HG02852 (cell line): ENCODE results near the gene HNRNPF.
"Not testable (repeated sequence)": the region's sequence is repeated elsewhere in the genome, so short reads cannot be mapped to it uniquely, and the experiment has no call there.

Experiments used
- ATAC-seq: cut with Tn5 transposase; IDR thresholded peaks from one replicate; pipeline ENCODE4 v1.9.1; 2021; ENCODE audit warnings: mild to moderate bottlenecking, moderate library complexity; ENCODE audit not compliant: unreplicated experiment

Gene HNRNPF

GRCh38 chr10:43353495-43354329, 55.3 kb downstream of the HNRNPF start:
- no peak for ATAC-seq

DNA sequence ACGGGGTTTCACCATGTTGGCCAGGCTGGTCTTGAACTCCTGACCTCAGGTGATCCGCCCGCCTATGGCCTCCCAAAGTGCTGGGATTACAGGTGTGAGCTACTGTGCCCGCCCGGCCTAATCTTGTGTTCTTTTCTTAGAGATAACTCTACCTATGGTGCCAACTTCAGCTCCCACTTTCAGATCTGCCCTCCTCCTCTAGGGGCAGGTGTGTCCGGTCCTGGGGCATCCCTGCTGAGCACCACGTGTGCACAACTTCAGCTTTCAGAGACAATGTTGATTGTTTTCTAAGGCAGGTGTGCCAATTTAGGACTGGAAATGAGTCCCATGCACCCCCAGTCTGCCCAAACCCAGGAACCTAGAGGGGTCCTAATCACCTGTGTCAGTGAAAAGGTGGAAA, 56.0 kb downstream of the HNRNPF start:
- no peak for ATAC-seq

GRCh38 chr10:43351301-43351700, 57.7 kb downstream of the HNRNPF start:
- no peak for ATAC-seq

- no peak for ATAC-seq
Measured at GRCh38 chr10:43350686-43351085, 58.3 kb downstream of the HNRNPF start.

GRCh38 chr10:43350156-43350555, 58.8 kb downstream of the HNRNPF start:
- no peak for ATAC-seq

- ATAC-seq, result peak; percentile 100
Measured at GRCh38 chr10:43348511-43349312, 60.3 kb downstream of the HNRNPF start.

- no peak for ATAC-seq
Measured at GRCh38 chr10:43347997-43348396, 61.0 kb downstream of the HNRNPF start.

- ATAC-seq, result no peak
Measured at GRCh38 chr10:43344051-43344450, 64.9 kb downstream of the HNRNPF start.

DNA sequence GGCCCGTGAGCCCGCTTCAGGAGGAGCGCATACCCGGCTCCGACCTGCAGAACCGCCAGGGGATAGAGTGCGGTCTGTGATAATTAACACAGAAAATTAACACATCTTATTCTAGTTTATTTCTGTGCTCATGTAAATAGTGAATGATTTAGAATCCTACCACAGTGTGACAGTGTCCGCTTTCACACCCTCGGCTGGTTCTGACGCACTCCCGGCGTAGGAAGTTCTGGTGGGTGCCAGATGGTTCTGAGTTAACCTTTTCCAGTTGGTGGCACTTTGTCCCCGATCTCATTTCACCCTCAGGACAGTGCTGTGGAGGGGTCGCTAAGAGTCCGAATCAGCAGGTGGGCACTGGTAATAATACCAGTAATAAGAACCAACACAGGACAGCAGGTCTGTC, 65.9 kb downstream of the HNRNPF start:
- ATAC-seq, result no peak

GRCh38 chr10:43342279-43343125, 66.5 kb downstream of the HNRNPF start:
- ATAC-seq, result no peak

- ATAC-seq, result no peak
Measured at GRCh38 chr10:43341450-43341849, 67.5 kb downstream of the HNRNPF start.

GRCh38 chr10:43340619-43341018, 68.4 kb downstream of the HNRNPF start:
- ATAC-seq, result no peak

DNA sequence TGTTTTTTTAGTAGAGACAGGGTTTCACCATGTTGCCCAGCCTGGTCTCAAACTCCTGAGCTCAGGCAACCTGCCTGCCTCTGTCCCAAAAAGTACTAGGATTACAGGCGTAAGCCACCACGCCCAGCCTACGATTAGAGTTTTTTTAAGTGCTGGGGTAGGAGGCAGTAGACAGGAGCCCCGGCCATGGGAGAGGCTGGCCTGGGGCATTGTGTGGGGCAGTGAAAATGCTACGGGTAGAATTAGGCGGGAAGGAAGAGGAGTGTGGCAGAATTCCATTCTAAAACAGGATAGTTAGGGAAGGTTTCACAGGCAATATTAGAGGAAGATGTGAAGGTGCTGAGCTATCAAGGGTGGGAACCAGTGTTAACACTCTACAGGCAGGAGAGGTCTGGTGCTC, 68.9 kb downstream of the HNRNPF start:
- no peak for ATAC-seq

DNA sequence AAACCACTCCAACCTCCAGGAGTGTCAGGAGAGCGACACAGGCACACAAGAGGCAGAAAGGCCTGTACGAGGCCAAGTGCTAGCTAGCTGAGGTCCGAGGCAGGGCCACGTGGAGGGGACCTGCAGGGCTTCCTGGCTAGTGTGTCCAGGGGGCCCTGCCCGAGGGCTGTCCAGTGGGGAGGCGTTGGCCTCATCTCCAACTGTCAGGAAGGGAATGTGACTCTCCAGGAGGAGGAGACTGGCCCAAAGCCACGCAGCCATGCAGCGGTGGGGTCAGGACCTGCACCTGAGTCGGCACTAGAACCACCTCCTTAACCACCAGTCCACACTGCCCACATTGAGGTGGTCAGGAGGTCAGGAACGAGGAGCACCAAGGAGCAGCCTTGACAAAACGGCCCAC, 69.8 kb downstream of the HNRNPF start:
- ATAC-seq, result no peak

DNA sequence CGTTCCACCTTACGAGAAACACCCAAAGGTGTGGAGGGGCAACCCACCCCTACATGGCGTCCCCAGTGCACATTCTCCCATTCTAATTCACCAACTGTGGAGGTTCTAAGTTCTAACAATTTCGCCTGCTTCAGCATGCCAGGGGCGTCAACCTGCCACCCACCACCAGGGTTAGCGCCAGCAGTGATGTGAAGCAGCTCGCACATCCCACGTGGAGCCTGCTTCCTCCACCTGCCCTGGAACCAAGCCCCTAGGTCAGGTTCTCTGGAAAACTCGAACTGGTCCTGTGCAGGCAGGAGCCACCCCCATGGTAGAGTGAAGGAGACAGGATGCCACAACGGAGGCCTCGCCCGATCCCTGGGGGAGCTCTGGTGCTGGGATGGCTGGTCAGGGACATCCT, 70.9 kb downstream of the HNRNPF start:
- ATAC-seq, result no peak

- not testable (repeated sequence) for ATAC-seq
Measured at GRCh38 chr10:43337536-43337935, 71.5 kb downstream of the HNRNPF start.

GRCh38 chr10:43336641-43337318, 72.2 kb downstream of the HNRNPF start:
- no peak for ATAC-seq

DNA sequence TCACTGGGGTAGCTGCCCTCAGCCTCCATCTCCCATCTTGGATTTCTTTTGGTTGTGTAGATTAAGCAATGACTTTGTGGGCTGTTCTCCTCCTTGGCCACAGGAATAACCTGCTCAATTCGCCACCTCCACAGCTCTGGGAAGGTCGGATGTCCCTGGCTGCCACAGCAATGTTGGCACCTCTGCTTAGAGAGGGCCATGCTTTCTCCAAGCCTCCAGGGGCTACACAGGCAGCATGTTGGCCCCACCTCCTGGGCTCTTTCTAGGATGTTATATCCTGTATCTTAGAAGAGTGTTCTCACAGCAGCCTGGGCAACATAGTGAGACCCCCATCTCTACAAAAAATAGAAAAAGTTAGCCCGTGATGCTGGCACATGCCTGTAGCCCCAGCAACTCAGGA, 72.9 kb downstream of the HNRNPF start:
- no peak for ATAC-seq
